T-helper 2 cell treated with Interferon-gamma antibody and Interleukin-4, amounts not matched to agents 5 μg/mL and 100 μg/mL, for 36 hours (primary cell): Measurements from ENCODE around the gene MGAT1.
"Not testable (repeated sequence)": the region's sequence is repeated elsewhere in the genome, so short reads cannot be mapped to it uniquely, and the experiment has no call there.

Experiments
- DNase-seq: peaks from one replicate; pipeline ENCODE4 v3.0.0; 2021; ENCODE audit warnings: low spot score
- H3K27ac Mint-ChIP-seq: one replicate; pipeline ENCODE4 v1.8.0; 2021; ENCODE audit warnings: mild to moderate bottlenecking, mixed read lengths
- H3K27me3 Mint-ChIP-seq: one replicate; pipeline ENCODE4 v1.8.0; 2021; ENCODE audit warnings: low read depth, mixed read lengths
- H3K36me3 Mint-ChIP-seq: one replicate; pipeline ENCODE4 v1.8.0; 2021; ENCODE audit warnings: low read depth, mixed read lengths
- H3K4me1 Mint-ChIP-seq: one replicate; pipeline ENCODE4 v1.8.0; 2021; ENCODE audit warnings: low read depth, mixed read lengths
- H3K4me3 Mint-ChIP-seq: one replicate; pipeline ENCODE4 v1.8.0; 2022; ENCODE audit warnings: mild to moderate bottlenecking, moderate library complexity, mixed read lengths
- H3K9me3 Mint-ChIP-seq: one replicate; pipeline ENCODE4 v1.8.0; 2021; ENCODE audit warnings: mixed read lengths

MGAT1 gene

GRCh38 chr5:180830253-180831138, 27.9 kb upstream of the MGAT1 start:
- peaks cover 27% of the 10 kb centered on the region for H3K4me1 Mint-ChIP-seq
- peak; percentile 64 for DNase-seq
- peaks cover 4% of the 10 kb centered on the region for H3K9me3 Mint-ChIP-seq
- H3K36me3 Mint-ChIP-seq, result peaks cover 50% of the 10 kb centered on the region
- peak overlapping the region; percentile 99 for H3K27ac Mint-ChIP-seq
- H3K27me3 Mint-ChIP-seq, result no peaks in the 10 kb centered on the region
- peak overlapping the region; percentile 97 for H3K4me3 Mint-ChIP-seq

- no peak for DNase-seq
- Mint-ChIP-seq H3K36me3 (peaks cover 45% of the 10 kb centered on the region), H3K4me3 (peak overlapping the region; percentile 97), H3K27ac (peak overlapping the region; percentile 99), H3K27me3 (no peaks in the 10 kb centered on the region), H3K4me1 (peaks cover 34% of the 10 kb centered on the region), H3K9me3 (peaks cover 4% of the 10 kb centered on the region)
Measured at GRCh38 chr5:180829726-180830125, 27.1 kb upstream of the MGAT1 start.

- Mint-ChIP-seq H3K4me3 (peak overlapping the region; percentile 44), H3K27ac (peak overlapping the region; percentile 39), H3K4me1 (peaks cover 36% of the 10 kb centered on the region), H3K36me3 (peaks cover 37% of the 10 kb centered on the region)
- H3K27me3 Mint-ChIP-seq, H3K9me3 Mint-ChIP-seq, DNase-seq: not testable (repeated sequence)
Measured at GRCh38 chr5:180828756-180829531, 26.3 kb upstream of the MGAT1 start.

- not testable (repeated sequence) for H3K4me3 Mint-ChIP-seq, H3K9me3 Mint-ChIP-seq, H3K27me3 Mint-ChIP-seq, H3K27ac Mint-ChIP-seq, DNase-seq
- H3K36me3 Mint-ChIP-seq, result peaks cover 33% of the 10 kb centered on the region
- peaks cover 36% of the 10 kb centered on the region for H3K4me1 Mint-ChIP-seq
Measured at GRCh38 chr5:180827374-180827773, 24.8 kb upstream of the MGAT1 start.

GRCh38 chr5:180825768-180826525, 23.3 kb upstream of the MGAT1 start:
- Mint-ChIP-seq H3K27me3 (no peaks in the 10 kb centered on the region), H3K4me1 (peaks cover 39% of the 10 kb centered on the region), H3K9me3 (peaks cover 4% of the 10 kb centered on the region), H3K4me3 (no peak overlapping the region), H3K27ac (no peak overlapping the region), H3K36me3 (peaks cover 29% of the 10 kb centered on the region)
- DNase-seq, result peak; percentile 22

- Mint-ChIP-seq H3K27ac (peak overlapping the region; percentile 23), H3K4me3 (no peak overlapping the region), H3K27me3 (no peaks in the 10 kb centered on the region), H3K4me1 (peaks cover 30% of the 10 kb centered on the region), H3K9me3 (peaks cover 4% of the 10 kb centered on the region), H3K36me3 (peaks cover 19% of the 10 kb centered on the region)
- DNase-seq, result no peak
Measured at GRCh38 chr5:180824630-180825476, 22.2 kb upstream of the MGAT1 start.

GRCh38 chr5:180823940-180824629, 21.5 kb upstream of the MGAT1 start:
- Mint-ChIP-seq H3K4me3 (peak overlapping the region; percentile 16), H3K9me3 (peaks cover under 1% of the 10 kb centered on the region), H3K27ac (peak overlapping the region; percentile 23)

GRCh38 chr5:180823346-180823745, 20.7 kb upstream of the MGAT1 start:
- peaks cover 26% of the 10 kb centered on the region for H3K4me1 Mint-ChIP-seq
- no peak overlapping the region for H3K27ac Mint-ChIP-seq
- no peak for DNase-seq
- no peaks in the 10 kb centered on the region for H3K9me3 Mint-ChIP-seq
- H3K36me3 Mint-ChIP-seq, result peaks cover 7% of the 10 kb centered on the region
- H3K4me3 Mint-ChIP-seq, result no peak overlapping the region
- no peaks in the 10 kb centered on the region for H3K27me3 Mint-ChIP-seq

More at GRCh38 chr5:180823940-180824629, 21.5 kb upstream of the MGAT1 start:
- DNase-seq, result no peak
- Mint-ChIP-seq H3K4me1 (peaks cover 26% of the 10 kb centered on the region), H3K27me3 (no peaks in the 10 kb centered on the region), H3K36me3 (peaks cover 12% of the 10 kb centered on the region)

GRCh38 chr5:180821538-180821937, 18.9 kb upstream of the MGAT1 start:
- Mint-ChIP-seq H3K27me3 (no peaks in the 10 kb centered on the region), H3K36me3 (peaks cover 2% of the 10 kb centered on the region), H3K27ac (no peak overlapping the region), H3K9me3 (no peaks in the 10 kb centered on the region), H3K4me3 (no peak overlapping the region), H3K4me1 (peaks cover 32% of the 10 kb centered on the region)
- no peak for DNase-seq

- H3K4me1 Mint-ChIP-seq, result peaks cover 29% of the 10 kb centered on the region
- H3K4me3 Mint-ChIP-seq, result no peak overlapping the region
- DNase-seq, result no peak
- H3K9me3 Mint-ChIP-seq, result no peaks in the 10 kb centered on the region
- no peaks in the 10 kb centered on the region for H3K36me3 Mint-ChIP-seq
- H3K27me3 Mint-ChIP-seq, result no peaks in the 10 kb centered on the region
- no peak overlapping the region for H3K27ac Mint-ChIP-seq
Measured at GRCh38 chr5:180820788-180821321, 18.2 kb upstream of the MGAT1 start.

- peaks cover 28% of the 10 kb centered on the region for H3K4me1 Mint-ChIP-seq
- no peaks in the 10 kb centered on the region for H3K9me3 Mint-ChIP-seq
- no peaks in the 10 kb centered on the region for H3K27me3 Mint-ChIP-seq
- H3K27ac Mint-ChIP-seq, result no peak overlapping the region
- no peak for DNase-seq
- H3K4me3 Mint-ChIP-seq, result no peak overlapping the region
- no peaks in the 10 kb centered on the region for H3K36me3 Mint-ChIP-seq
Measured at GRCh38 chr5:180818677-180819341, 16.2 kb upstream of the MGAT1 start.
